ENCODE results near the gene STXBP5.

GRCh38 chr6:147347882-147348575 lies 143.8 kb downstream of the STXBP5 start:
- no peak for TF ChIP-seq POLR2A (IDR thresholded peaks at IDR 0.05; ENCODE audit: low read depth, low read length)
- TF ChIP-seq POLR2AphosphoS5 (IDR thresholded peaks at IDR 0.05; ENCODE audit: low read depth, low read length) = no peak
- no peak for TF ChIP-seq TAF1 (IDR thresholded peaks at IDR 0.05; ENCODE audit: borderline replicate concordance, low read depth, low read length)

Measured in GM12892 (cell line).